ENCODE results near the gene EVL. TPM values are rescaled to one million over a fixed set of nuclear protein-coding genes. Genes with fewer than 3 reads are reported as not detected.

EVL gene
- total RNA-seq, 2 experiments from 2014 or later, result 206 to 298 TPM

GRCh38 chr14:100121643-100122480 lies 56.6 kb downstream of the EVL start:
- no peak for DNase-seq (ENCODE audit: low spot score)
- TF ChIP-seq, protein P1, sequence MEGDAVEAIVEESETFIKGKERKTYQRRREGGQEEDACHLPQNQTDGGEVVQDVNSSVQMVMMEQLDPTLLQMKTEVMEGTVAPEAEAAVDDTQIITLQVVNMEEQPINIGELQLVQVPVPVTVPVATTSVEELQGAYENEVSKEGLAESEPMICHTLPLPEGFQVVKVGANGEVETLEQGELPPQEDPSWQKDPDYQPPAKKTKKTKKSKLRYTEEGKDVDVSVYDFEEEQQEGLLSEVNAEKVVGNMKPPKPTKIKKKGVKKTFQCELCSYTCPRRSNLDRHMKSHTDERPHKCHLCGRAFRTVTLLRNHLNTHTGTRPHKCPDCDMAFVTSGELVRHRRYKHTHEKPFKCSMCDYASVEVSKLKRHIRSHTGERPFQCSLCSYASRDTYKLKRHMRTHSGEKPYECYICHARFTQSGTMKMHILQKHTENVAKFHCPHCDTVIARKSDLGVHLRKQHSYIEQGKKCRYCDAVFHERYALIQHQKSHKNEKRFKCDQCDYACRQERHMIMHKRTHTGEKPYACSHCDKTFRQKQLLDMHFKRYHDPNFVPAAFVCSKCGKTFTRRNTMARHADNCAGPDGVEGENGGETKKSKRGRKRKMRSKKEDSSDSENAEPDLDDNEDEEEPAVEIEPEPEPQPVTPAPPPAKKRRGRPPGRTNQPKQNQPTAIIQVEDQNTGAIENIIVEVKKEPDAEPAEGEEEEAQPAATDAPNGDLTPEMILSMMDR (conservative IDR thresholded peaks at IDR 0.05; ENCODE audit: low read length), result no peak
- peaks cover 14% of the 10 kb centered on the region for H3K4me1 ChIP-seq (ENCODE audit: insufficient read depth, low read length, poor library complexity, severe bottlenecking)
- CTCF ChIA-PET (ENCODE audit: unreplicated experiment), result interaction anchor here (0.6 kb wide), 1 partner anchor 38 kb away, joined by 3 read pairs; the partner anchor contains the start of gene DEGS2
- H3K4me3 ChIP-seq (ENCODE audit: low read depth, low read length, poor library complexity, severe bottlenecking), result no peak overlapping the region
- BruUV-seq (replicated peaks), result no TSS peak
- H3K9me3 ChIP-seq (ENCODE audit: low read length), result no peaks in the 10 kb centered on the region
- POLR2A ChIA-PET, result no interaction called here
- H3K4me2 ChIP-seq (ENCODE audit: low read length), result no peak overlapping the region
- H3K79me2 ChIP-seq (ENCODE audit: insufficient read depth, low read depth, low read length), result no peaks in the 10 kb centered on the region
- no peaks in the 10 kb centered on the region for H4K20me1 ChIP-seq (ENCODE audit: insufficient read depth, low read length)
- no peaks in the 10 kb centered on the region for H3K9me2 ChIP-seq (ENCODE audit: insufficient read depth, low read length)
- H3K27ac ChIP-seq (ENCODE audit: low read depth, low read length, poor library complexity, severe bottlenecking), result no peak overlapping the region
- intact Hi-C loops (cut with micrococcal nuclease; ENCODE audit: unreplicated experiment), result no loop called here
- H2AFZ ChIP-seq (ENCODE audit: low read length), result no peak overlapping the region
- peaks cover 60% of the 10 kb centered on the region; the same call in 1 of the 2 replicates for H3K36me3 ChIP-seq (ENCODE audit: insufficient read depth, low read length)

GRCh38 chr14:100122481-100123223 lies 57.4 kb downstream of the EVL start:
- H3K9me2 ChIP-seq (ENCODE audit: insufficient read depth, low read length), result no peaks in the 10 kb centered on the region
- peaks cover 57% of the 10 kb centered on the region; the same call in 1 of the 2 replicates for H3K36me3 ChIP-seq (ENCODE audit: insufficient read depth, low read length)
- H3K4me3 ChIP-seq (ENCODE audit: low read depth, low read length, poor library complexity, severe bottlenecking), result no peak overlapping the region
- no peak overlapping the region for H3K27ac ChIP-seq (ENCODE audit: low read depth, low read length, poor library complexity, severe bottlenecking)
- H2AFZ ChIP-seq (ENCODE audit: low read length), result no peak overlapping the region
- H3K79me2 ChIP-seq (ENCODE audit: insufficient read depth, low read depth, low read length), result no peaks in the 10 kb centered on the region
- DNase-seq (ENCODE audit: low spot score), result no peak
- ChIA-PET POLR2A (no interaction called here), CTCF (ENCODE audit: unreplicated experiment) (no interaction called here)
- H3K9me3 ChIP-seq (ENCODE audit: low read length), result no peaks in the 10 kb centered on the region
- intact Hi-C loops (cut with micrococcal nuclease; ENCODE audit: unreplicated experiment), result no loop called here
- no peak for TF ChIP-seq EZH2phosphoT487 (IDR thresholded peaks at IDR 0.05; ENCODE audit: borderline replicate concordance, low read depth, low read length)
- TF ChIP-seq, protein P1 (conservative IDR thresholded peaks at IDR 0.05; ENCODE audit: low read length), result peak; percentile 30; the same call in 1 of the 2 replicates
- H3K4me2 ChIP-seq (ENCODE audit: low read length), result no peak overlapping the region
- BruUV-seq (replicated peaks), result no TSS peak
- peaks cover 7% of the 10 kb centered on the region for H3K4me1 ChIP-seq (ENCODE audit: insufficient read depth, low read length, poor library complexity, severe bottlenecking)
- no peaks in the 10 kb centered on the region for H4K20me1 ChIP-seq (ENCODE audit: insufficient read depth, low read length)
